ENCODE data around the gene NXF1. TPM values are rescaled to one million over a fixed set of nuclear protein-coding genes. Genes with fewer than 3 reads are reported as not detected.
A peak's percentile ranks its signal among the peaks of the same experiment; 100 is the strongest.

Gene NXF1
- polyA plus RNA-seq, 2 donors: 77.9 to 84.7 TPM

DNA sequence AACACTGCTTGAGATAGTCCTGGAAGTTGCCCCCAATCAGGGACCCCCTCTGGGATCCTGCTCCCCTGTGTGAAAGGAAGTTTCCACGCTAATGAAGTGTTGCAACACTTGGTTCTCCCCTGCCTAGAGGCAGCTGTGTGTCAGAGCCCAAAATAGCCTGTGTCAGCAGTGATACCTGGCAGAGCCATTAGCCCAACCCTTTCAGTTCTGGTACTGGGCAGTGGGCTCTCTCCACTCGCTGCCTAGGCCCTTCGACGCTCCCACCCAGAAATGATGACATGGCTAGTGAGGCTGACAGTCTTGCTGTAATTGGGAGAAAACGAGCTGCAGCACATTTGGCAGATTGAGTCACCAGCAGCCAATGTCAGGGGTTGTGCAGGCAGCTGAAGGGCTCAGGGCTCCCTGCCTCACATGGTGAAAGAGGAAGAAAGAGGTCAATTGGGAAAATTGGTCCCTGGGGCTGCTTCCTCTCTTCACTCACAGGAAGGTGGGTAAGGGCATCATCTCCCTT is 1.4 kb upstream of the NXF1 start:
- peaks cover 4% of the 10 kb centered on the region in 2 donors for H3K36me3 ChIP-seq (ENCODE audit: control insufficient read depth in 2 of 2, insufficient read depth in 2 of 2, low read length in 1 of 2)

DNA sequence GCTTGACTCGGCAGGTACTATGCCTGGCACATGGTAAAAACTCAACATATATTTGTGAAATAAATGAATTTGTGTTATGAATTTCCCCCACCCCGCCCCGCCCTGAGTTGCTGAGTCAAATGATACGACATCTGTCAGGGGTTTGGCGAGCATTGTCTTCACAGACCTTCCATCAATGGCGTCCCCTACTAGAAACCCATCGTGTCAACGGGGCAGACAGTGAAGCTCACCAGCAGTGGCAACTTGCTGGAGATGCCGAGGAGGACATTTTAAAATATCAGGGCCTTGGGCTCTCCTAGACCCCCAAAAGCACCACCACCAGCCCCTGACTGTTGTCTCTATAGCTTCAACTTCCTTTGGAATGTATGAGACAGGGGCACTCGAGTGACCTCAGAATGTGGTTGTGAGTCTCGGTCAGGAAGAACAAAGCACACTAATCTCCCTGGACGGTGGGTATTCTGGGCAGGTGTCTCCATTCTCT is 761 bp upstream of the NXF1 start:
- Histone ChIP-seq H3K4me3 (ENCODE audit: low read depth in 1 of 2, low read length in 2 of 2) (peak overlapping the region; percentile 80 to 91), H3K27me3 (ENCODE audit: control insufficient read depth in 1 of 2, insufficient read depth in 2 of 2, low read length in 2 of 2) (no peaks in the 10 kb centered on the region), H3K36me3 (ENCODE audit: control insufficient read depth in 2 of 2, insufficient read depth in 2 of 2, low read length in 1 of 2) (peaks cover 6 to 11% of the 10 kb centered on the region in 2 donors), H3K9me3 (ENCODE audit: control insufficient read depth in 2 of 2, insufficient read depth in 1 of 2, low read depth in 1 of 2, low read length in 1 of 2) (no peaks in the 10 kb centered on the region), H3K27ac (ENCODE audit: low read depth in 2 of 2, low read length in 1 of 2) (peak overlapping the region; percentile 92 to 94), H3K4me1 (ENCODE audit: control insufficient read depth in 2 of 2, insufficient read depth in 2 of 2, low read length in 1 of 2) (peaks cover 0 to 9% of the 10 kb centered on the region in 2 donors)
- 18 to 21% methylated on average over 12 of the region's 12 CpGs for WGBS, 2 donors

More for the DNA sequence above, 1.4 kb upstream of the NXF1 start:
- peak overlapping the region; percentile 83 to 92 for H3K27ac ChIP-seq (ENCODE audit: low read depth in 2 of 2, low read length in 1 of 2)
- no peaks in the 10 kb centered on the region for H3K27me3 ChIP-seq (ENCODE audit: control insufficient read depth in 1 of 2, insufficient read depth in 2 of 2, low read length in 2 of 2)
- H3K4me3 ChIP-seq (ENCODE audit: low read depth in 1 of 2, low read length in 2 of 2): no peak overlapping the region
- 45 to 60% methylated on average over 5 of the region's 5 CpGs for WGBS, 2 donors
- peaks cover 0 to 9% of the 10 kb centered on the region in 2 donors for H3K4me1 ChIP-seq (ENCODE audit: control insufficient read depth in 2 of 2, insufficient read depth in 2 of 2, low read length in 1 of 2)
- no peaks in the 10 kb centered on the region for H3K9me3 ChIP-seq (ENCODE audit: control insufficient read depth in 2 of 2, insufficient read depth in 1 of 2, low read depth in 1 of 2, low read length in 1 of 2)

DNA sequence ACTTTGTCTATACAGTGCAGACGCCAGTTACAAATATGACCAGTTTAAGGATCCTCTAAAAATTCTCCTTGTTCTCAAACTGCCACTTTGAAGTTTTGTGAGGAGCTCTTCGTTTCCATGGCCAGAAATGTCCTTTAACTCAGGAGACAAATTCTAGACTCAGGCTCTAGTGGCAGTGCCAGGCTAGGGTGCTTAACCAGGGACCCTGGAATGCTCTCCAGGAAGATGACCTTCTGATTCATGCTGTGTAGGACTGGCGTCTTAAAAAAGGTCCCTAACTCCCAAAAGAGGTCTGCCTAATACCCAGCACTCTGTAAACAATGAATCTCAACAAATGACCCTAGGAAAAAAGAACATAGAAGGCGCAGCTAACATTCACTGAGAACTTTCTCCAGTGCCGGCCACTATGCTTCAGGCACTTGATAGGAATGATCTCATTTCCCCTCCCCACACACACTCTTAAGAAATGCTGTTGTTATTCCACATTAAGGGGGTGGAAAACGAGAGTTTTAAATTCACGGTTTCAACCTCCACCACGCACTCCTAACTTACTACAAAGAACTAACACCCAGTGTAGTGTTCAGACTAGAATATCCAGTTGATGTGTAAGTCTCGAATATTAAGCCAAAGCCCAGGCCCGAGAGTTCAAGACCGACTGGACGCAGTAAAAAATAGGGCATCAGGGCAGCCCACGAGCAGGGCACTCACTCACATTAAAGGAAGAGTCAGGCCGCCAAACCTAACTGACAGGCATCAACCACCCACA is 747 bp downstream of the NXF1 start:
- Histone ChIP-seq H3K4me1 (ENCODE audit: control insufficient read depth in 2 of 2, insufficient read depth in 2 of 2, low read length in 1 of 2) (peaks cover 0 to 9% of the 10 kb centered on the region in 2 donors), H3K27ac (ENCODE audit: low read depth in 2 of 2, low read length in 1 of 2) (peak overlapping the region; percentile 84 to 95), H3K4me3 (ENCODE audit: low read depth in 1 of 2, low read length in 2 of 2) (peak overlapping the region; percentile 80 to 91), H3K9me3 (ENCODE audit: control insufficient read depth in 2 of 2, insufficient read depth in 1 of 2, low read depth in 1 of 2, low read length in 1 of 2) (no peaks in the 10 kb centered on the region), H3K36me3 (ENCODE audit: control insufficient read depth in 2 of 2, insufficient read depth in 2 of 2, low read length in 1 of 2) (peaks cover 14 to 23% of the 10 kb centered on the region in 2 donors), H3K27me3 (ENCODE audit: control insufficient read depth in 1 of 2, insufficient read depth in 2 of 2, low read length in 2 of 2) (no peaks in the 10 kb centered on the region)
- 2 to 3% methylated on average over 14 of the region's 14 CpGs for WGBS, 2 donors

DNA sequence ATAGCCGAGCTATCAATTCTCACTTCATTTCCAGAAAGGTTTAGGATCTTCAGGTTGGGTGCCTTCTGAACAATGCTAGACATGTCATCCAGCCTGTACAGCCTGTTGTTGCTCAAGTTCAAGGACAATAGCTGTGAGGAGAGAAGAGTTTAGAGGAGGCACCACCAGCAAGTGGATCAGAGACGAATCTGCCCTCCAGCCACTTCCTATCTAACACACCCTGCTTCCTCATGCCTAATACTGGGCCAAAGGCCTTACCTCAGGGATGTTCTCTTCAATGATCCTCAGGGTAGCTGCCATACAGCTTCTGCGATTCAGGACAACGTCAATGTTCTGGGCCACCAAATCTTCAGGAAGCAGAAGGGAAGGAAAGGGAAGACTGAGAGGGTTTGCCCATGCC is 4.2 kb downstream of the NXF1 start:
- H3K27me3 ChIP-seq (ENCODE audit: control insufficient read depth in 1 of 2, insufficient read depth in 2 of 2, low read length in 2 of 2): no peaks in the 10 kb centered on the region
- no peak overlapping the region for H3K27ac ChIP-seq (ENCODE audit: low read depth in 2 of 2, low read length in 1 of 2)
- peaks cover 24 to 40% of the 10 kb centered on the region in 2 donors for H3K36me3 ChIP-seq (ENCODE audit: control insufficient read depth in 2 of 2, insufficient read depth in 2 of 2, low read length in 1 of 2)
- H3K9me3 ChIP-seq (ENCODE audit: control insufficient read depth in 2 of 2, insufficient read depth in 1 of 2, low read depth in 1 of 2, low read length in 1 of 2): no peaks in the 10 kb centered on the region
- 81% methylated on average over 4 of the region's 4 CpGs for WGBS, 2 donors
- no peak overlapping the region for H3K4me3 ChIP-seq (ENCODE audit: low read depth in 1 of 2, low read length in 2 of 2)
- H3K4me1 ChIP-seq (ENCODE audit: control insufficient read depth in 2 of 2, insufficient read depth in 2 of 2, low read length in 1 of 2): peaks cover 0 to 2% of the 10 kb centered on the region in 2 donors

DNA sequence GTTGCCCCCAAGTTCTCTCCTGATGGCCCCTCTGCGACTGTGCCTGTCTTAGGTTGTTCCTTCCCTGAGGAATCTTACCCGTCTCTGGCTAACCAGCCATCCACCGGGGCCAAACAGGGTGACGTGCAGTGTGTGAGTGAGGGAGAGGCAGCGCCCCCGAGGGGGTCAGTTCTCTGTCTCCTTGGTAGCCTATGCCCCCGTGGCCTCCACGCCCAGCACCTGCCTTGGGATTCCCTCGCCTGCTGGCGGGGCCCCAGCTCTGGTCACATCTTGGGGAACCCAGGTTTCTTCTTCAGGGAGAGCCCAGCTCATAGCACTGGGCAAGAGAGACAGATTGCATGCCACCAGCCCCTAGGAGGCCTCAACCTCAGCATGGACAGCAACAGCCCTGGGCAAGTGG is 5.8 kb downstream of the NXF1 start:
- Histone ChIP-seq H3K4me1 (ENCODE audit: control insufficient read depth in 2 of 2, insufficient read depth in 2 of 2, low read length in 1 of 2) (no peaks in the 10 kb centered on the region), H3K27me3 (ENCODE audit: control insufficient read depth in 1 of 2, insufficient read depth in 2 of 2, low read length in 2 of 2) (no peaks in the 10 kb centered on the region), H3K9me3 (ENCODE audit: control insufficient read depth in 2 of 2, insufficient read depth in 1 of 2, low read depth in 1 of 2, low read length in 1 of 2) (no peaks in the 10 kb centered on the region), H3K4me3 (ENCODE audit: low read depth in 1 of 2, low read length in 2 of 2) (no peak overlapping the region), H3K27ac (ENCODE audit: low read depth in 2 of 2, low read length in 1 of 2) (no peak overlapping the region), H3K36me3 (ENCODE audit: control insufficient read depth in 2 of 2, insufficient read depth in 2 of 2, low read length in 1 of 2) (peaks cover 31 to 52% of the 10 kb centered on the region in 2 donors)
- 92 to 95% methylated on average over 10 of the region's 10 CpGs for WGBS, 2 donors

DNA sequence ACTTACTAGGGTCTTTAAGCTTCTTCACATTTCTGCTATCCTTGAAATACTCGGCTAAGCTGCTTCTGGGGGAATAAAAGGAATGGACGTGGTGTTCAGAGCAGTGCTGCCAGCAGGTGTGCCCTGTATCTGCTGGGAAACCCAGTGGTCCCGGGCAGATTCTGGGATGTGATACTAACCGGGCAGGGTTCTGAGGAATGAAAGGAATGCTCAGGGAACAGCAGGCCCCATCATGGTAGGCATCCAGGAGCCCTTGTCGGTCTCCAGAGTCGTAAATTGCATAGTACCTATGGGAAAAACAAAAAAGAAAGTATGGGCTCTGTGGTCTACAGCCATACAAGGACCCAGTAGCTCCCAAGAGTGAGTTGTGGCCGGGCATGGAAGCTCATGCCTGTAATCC is 9.0 kb downstream of the NXF1 start:
- WGBS, 2 donors: 90 to 93% methylated on average over 7 of the region's 7 CpGs
- Histone ChIP-seq H3K9me3 (ENCODE audit: control insufficient read depth in 2 of 2, insufficient read depth in 1 of 2, low read depth in 1 of 2, low read length in 1 of 2) (no peaks in the 10 kb centered on the region), H3K36me3 (ENCODE audit: control insufficient read depth in 2 of 2, insufficient read depth in 2 of 2, low read length in 1 of 2) (peaks cover 25 to 53% of the 10 kb centered on the region in 2 donors), H3K4me3 (ENCODE audit: low read depth in 1 of 2, low read length in 2 of 2) (no peak overlapping the region), H3K27ac (ENCODE audit: low read depth in 2 of 2, low read length in 1 of 2) (no peak overlapping the region), H3K4me1 (ENCODE audit: control insufficient read depth in 2 of 2, insufficient read depth in 2 of 2, low read length in 1 of 2) (peaks cover 5 to 8% of the 10 kb centered on the region in 2 donors), H3K27me3 (ENCODE audit: control insufficient read depth in 1 of 2, insufficient read depth in 2 of 2, low read length in 2 of 2) (no peaks in the 10 kb centered on the region)

DNA sequence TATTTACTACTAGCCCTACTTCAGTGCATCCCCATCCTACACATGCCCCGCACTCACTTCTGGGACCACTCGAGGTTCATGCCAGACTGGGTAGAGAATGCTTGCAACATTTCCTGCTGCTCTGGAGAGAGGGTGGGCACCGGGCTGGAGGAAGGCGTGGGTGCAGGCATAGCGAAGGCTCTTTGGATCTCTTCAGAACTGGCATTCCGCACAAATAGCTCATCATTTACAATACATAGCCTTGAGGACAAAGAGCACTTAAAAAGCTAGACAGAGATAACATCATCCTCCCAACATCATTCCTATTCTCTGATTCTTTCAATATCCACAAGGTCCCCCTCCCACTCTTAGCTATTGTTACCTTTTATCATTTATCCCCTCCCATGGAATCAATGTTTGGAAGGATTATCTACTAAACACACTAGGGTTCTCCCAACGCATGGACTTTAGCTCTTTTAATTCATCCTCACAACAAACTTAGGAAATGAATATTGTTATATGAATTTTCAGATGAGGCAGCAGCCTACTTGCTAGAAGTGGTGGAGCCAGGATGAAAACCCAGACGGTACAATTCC is 11.0 kb downstream of the NXF1 start:
- Histone ChIP-seq H3K4me1 (ENCODE audit: control insufficient read depth in 2 of 2, insufficient read depth in 2 of 2, low read length in 1 of 2) (peaks cover 5 to 9% of the 10 kb centered on the region in 2 donors), H3K4me3 (ENCODE audit: low read depth in 1 of 2, low read length in 2 of 2) (no peak overlapping the region), H3K27ac (ENCODE audit: low read depth in 2 of 2, low read length in 1 of 2) (no peak overlapping the region), H3K27me3 (ENCODE audit: control insufficient read depth in 1 of 2, insufficient read depth in 2 of 2, low read length in 2 of 2) (no peaks in the 10 kb centered on the region), H3K9me3 (ENCODE audit: control insufficient read depth in 2 of 2, insufficient read depth in 1 of 2, low read depth in 1 of 2, low read length in 1 of 2) (no peaks in the 10 kb centered on the region), H3K36me3 (ENCODE audit: control insufficient read depth in 2 of 2, insufficient read depth in 2 of 2, low read length in 1 of 2) (peaks cover 15 to 41% of the 10 kb centered on the region in 2 donors)
- WGBS, 2 donors: 91% methylated on average over 8 of the region's 8 CpGs

DNA sequence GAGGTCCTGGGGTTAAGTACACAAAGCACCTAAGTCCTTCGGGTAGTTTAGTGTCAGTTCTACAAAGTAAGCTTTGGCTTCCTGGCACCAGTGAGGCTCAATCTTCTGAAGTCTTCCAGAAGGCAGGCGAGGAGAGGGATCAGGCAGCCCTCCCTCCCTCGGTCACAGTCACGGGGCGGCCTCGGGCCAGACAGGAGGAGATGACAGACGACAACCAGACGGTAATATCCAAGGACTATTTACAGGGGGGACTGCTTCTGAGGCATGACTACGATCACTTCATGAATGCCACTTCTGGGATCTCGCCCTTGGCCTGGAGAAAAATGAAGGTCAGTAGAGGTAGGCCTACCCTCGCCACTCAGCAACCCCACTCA is 13.1 kb downstream of the NXF1 start:
- Histone ChIP-seq H3K4me1 (ENCODE audit: control insufficient read depth in 2 of 2, insufficient read depth in 2 of 2, low read length in 1 of 2) (peaks cover 5 to 9% of the 10 kb centered on the region in 2 donors), H3K27me3 (ENCODE audit: control insufficient read depth in 1 of 2, insufficient read depth in 2 of 2, low read length in 2 of 2) (no peaks in the 10 kb centered on the region), H3K36me3 (ENCODE audit: control insufficient read depth in 2 of 2, insufficient read depth in 2 of 2, low read length in 1 of 2) (peaks cover 11 to 35% of the 10 kb centered on the region in 2 donors), H3K27ac (ENCODE audit: low read depth in 2 of 2, low read length in 1 of 2) (peak overlapping the region; percentile 83 to 96), H3K9me3 (ENCODE audit: control insufficient read depth in 2 of 2, insufficient read depth in 1 of 2, low read depth in 1 of 2, low read length in 1 of 2) (no peaks in the 10 kb centered on the region), H3K4me3 (ENCODE audit: low read depth in 1 of 2, low read length in 2 of 2) (peak overlapping the region; percentile 8 to 99)
- WGBS, 2 donors: 24% methylated on average over 11 of the region's 11 CpGs

DNA sequence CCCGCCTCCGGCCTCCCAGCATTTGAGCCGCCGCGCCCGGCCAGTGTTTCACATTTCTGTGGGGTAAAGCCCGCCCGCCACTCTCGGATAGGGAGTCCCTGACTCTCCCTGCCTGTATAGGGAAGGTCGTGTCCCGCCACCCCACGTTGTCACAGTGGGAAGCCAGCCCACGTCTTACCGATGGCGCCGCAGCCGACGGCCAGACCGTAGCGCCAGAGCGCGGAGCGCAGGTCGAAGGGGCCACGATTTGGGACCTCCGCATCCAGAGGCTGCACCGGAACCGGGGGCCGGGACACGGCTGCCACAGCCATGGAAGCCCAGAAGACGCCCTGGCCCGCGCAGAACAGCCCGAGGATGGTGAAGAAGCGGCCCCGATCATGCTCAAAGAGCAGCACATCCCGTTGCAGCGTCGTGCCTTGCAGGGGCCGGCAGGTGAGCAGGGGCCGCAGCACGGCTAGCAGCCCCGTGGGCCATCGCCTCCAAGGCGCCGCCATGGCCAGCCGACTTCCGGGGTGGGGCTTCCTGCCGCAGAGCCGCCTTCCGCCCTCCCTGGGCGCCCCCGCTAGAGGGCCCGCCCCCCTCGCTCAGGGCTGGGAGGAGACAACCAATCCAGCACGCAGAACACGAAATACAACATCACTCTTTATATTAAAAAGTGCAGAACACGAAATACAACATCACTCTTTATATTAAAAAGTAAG is 13.6 kb downstream of the NXF1 start, which contains the start of gene TMEM223:
TMEM223 (minus strand) TSS at position 506 of the 701 bp plus-strand sequence; CDS start at position 494, 12 bp downstream.
- Histone ChIP-seq H3K27ac (ENCODE audit: low read depth in 2 of 2, low read length in 1 of 2) (peak within 1 kb of the TSS; percentile 83 to 96), H3K4me1 (ENCODE audit: control insufficient read depth in 2 of 2, insufficient read depth in 2 of 2, low read length in 1 of 2) (peaks cover 5 to 9% of the 10 kb centered on the region in 2 donors), H3K9me3 (ENCODE audit: control insufficient read depth in 2 of 2, insufficient read depth in 1 of 2, low read depth in 1 of 2, low read length in 1 of 2) (no peaks in the 10 kb centered on the region), H3K4me3 (ENCODE audit: low read depth in 1 of 2, low read length in 2 of 2) (peak within 1 kb of the TSS; percentile 94 to 99), H3K36me3 (ENCODE audit: control insufficient read depth in 2 of 2, insufficient read depth in 2 of 2, low read length in 1 of 2) (peaks cover 11 to 33% of the 10 kb centered on the region in 2 donors), H3K27me3 (ENCODE audit: control insufficient read depth in 1 of 2, insufficient read depth in 2 of 2, low read length in 2 of 2) (no peaks in the 10 kb centered on the region)
- WGBS, 2 donors: 0% methylated on average over 50 to 58 of the region's 58 CpGs

All from esophagus (tissue), 2 donors.